Activated T-cell treated with anti-CD3 and anti-CD28 coated beads, Interleukin-2, amount 50 U/mL, for 4 hours (primary cell): ENCODE measurements around the gene ERGIC1. TPM values are rescaled to one million over a fixed set of nuclear protein-coding genes. Genes with fewer than 3 reads are reported as not detected.

ENCODE experiments used
- ATAC-seq, 2 donors: fragments of 200-7000 bp; cut with Tn5 transposase; one replicate each; pipeline ENCODE4 v1.10.0; 2021
- DNase-seq: peaks from one replicate; pipeline ENCODE4 v3.0.0-alpha.2; 2020
- H3K27me3 Mint-ChIP-seq: one replicate; pipeline ENCODE4 v1.8.0; 2021; ENCODE audit warnings: low read depth, mixed read lengths
- H3K36me3 Mint-ChIP-seq: one replicate; pipeline ENCODE4 v1.8.0; 2022; ENCODE audit warnings: mixed read lengths; ENCODE audit not compliant: insufficient read depth
- H3K4me1 Mint-ChIP-seq: one replicate; pipeline ENCODE4 v1.8.0; 2021; ENCODE audit warnings: low read depth, mixed read lengths
- H3K4me3 Mint-ChIP-seq: one replicate; pipeline ENCODE4 v1.8.0; 2021; ENCODE audit warnings: mild to moderate bottlenecking, moderate library complexity, mixed read lengths
- H3K9me3 Mint-ChIP-seq: one replicate; pipeline ENCODE4 v1.8.0; 2021; ENCODE audit warnings: mixed read lengths
- total RNA-seq, 3 donors: library from RNA; stranded (reverse); gene quantifications; one replicate each; pipeline ENCODE4 v1.2.1, GENCODE V29; 2021

Gene ERGIC1
- total RNA-seq, 3 donors from 2014 or later: 28.7 to 36.3 (median 32.1) TPM

DNA sequence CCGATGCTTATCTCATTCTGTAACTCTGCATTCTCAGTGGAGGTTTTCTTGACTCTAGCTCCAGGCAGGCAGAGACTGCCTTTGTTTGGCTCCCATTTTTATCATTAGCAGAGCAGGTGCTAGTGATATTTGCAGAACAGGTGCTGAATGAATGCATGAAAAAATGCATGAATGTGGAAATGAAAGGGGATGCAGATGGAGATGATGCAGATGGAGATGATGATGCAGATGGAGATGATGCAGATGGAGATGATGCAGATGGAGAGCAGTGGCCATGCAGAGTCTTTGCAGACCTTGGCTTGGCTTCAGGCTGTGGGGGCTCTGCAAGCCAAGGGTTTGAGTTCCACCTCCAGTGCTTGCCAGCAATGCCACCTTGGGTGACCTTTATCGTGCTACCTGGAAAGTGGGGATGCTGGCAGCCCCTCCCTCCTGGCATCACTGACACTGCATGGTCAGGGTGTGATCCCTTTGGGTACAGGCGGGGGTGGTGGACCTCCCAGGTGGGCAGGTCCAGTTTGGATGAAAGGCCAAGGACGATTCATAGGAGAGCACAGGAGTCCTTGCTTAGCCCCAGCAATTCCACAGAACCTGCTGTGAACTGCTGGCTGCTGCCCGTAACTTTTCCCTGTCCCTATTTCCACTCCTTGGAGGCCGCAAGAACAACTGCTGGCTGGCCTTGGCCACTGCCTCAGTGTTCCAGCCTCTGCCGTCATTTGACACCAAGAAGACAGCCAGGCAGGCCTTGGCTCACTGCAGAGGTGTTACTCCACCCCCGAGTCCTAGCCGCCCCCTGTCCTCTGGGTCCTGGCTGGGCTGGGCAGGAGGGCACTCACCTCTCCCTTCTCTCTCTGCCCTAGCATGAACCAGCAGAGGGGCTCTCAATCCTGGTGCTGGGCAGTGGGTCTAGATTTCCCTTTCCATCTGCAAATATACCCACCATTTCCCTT lies 33.0 kb downstream of the ERGIC1 start:
- no peaks in the 10 kb centered on the region for H3K9me3 Mint-ChIP-seq
- no peak for ATAC-seq
- H3K36me3 Mint-ChIP-seq: no peaks in the 10 kb centered on the region
- H3K4me3 Mint-ChIP-seq: no peak overlapping the region
- H3K27me3 Mint-ChIP-seq: no peaks in the 10 kb centered on the region
- peaks cover 14% of the 10 kb centered on the region for H3K4me1 Mint-ChIP-seq
- DNase-seq: no peak

GRCh38 chr5:172867761-172868435 lies 33.8 kb downstream of the ERGIC1 start:
- H3K9me3 Mint-ChIP-seq: no peaks in the 10 kb centered on the region
- H3K36me3 Mint-ChIP-seq: no peaks in the 10 kb centered on the region
- no peak for DNase-seq
- no peaks in the 10 kb centered on the region for H3K27me3 Mint-ChIP-seq
- H3K4me3 Mint-ChIP-seq: no peak overlapping the region
- no peak for ATAC-seq
- peaks cover 9% of the 10 kb centered on the region for H3K4me1 Mint-ChIP-seq

GRCh38 chr5:172868436-172868923 lies 34.4 kb downstream of the ERGIC1 start:
- ATAC-seq (no peak), DNase-seq (no peak)
- Mint-ChIP-seq H3K36me3 (no peaks in the 10 kb centered on the region), H3K9me3 (no peaks in the 10 kb centered on the region), H3K4me3 (no peak overlapping the region), H3K27me3 (no peaks in the 10 kb centered on the region), H3K4me1 (peaks cover 12% of the 10 kb centered on the region)

- Mint-ChIP-seq H3K4me1 (peaks cover 10% of the 10 kb centered on the region), H3K36me3 (no peaks in the 10 kb centered on the region), H3K9me3 (no peaks in the 10 kb centered on the region), H3K4me3 (no peak overlapping the region), H3K27me3 (no peaks in the 10 kb centered on the region)
- ATAC-seq: no peak
- no peak for DNase-seq
Observed at GRCh38 chr5:172868924-172869591, 35.0 kb downstream of the ERGIC1 start.

GRCh38 chr5:172869691-172870090 lies 35.6 kb downstream of the ERGIC1 start:
- peaks cover 10% of the 10 kb centered on the region for H3K4me1 Mint-ChIP-seq
- H3K9me3 Mint-ChIP-seq: no peaks in the 10 kb centered on the region
- H3K36me3 Mint-ChIP-seq: no peaks in the 10 kb centered on the region
- no peak for ATAC-seq
- H3K27me3 Mint-ChIP-seq: no peaks in the 10 kb centered on the region
- no peak for DNase-seq
- H3K4me3 Mint-ChIP-seq: no peak overlapping the region

DNA sequence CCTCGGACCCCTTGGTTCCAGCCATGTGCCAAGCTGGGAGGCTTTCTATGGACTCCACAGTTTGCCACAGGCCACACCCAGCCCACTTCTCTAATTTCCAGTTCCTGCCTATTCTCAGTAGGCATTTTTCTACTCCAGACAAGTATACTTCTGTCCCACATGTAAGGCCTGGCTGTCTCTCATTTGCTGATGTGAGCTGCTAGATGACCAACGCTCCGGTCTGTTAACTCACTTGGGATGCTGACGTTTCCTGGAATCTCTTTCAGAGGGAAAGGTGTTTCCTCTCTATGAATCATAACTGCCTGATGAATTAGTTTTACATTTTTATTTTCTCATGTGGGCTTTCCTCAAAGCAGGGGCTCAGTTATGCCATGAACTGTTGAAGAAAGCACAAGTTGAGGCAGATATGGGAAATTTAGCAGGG lies 36.3 kb downstream of the ERGIC1 start:
- ATAC-seq (no peak), DNase-seq (no peak)
- no peaks in the 10 kb centered on the region for H3K27me3 Mint-ChIP-seq
- H3K4me1 Mint-ChIP-seq: peaks cover 13% of the 10 kb centered on the region
- no peaks in the 10 kb centered on the region for H3K36me3 Mint-ChIP-seq
- no peaks in the 10 kb centered on the region for H3K9me3 Mint-ChIP-seq
- no peak overlapping the region for H3K4me3 Mint-ChIP-seq

- no peaks in the 10 kb centered on the region for H3K27me3 Mint-ChIP-seq
- H3K36me3 Mint-ChIP-seq: no peaks in the 10 kb centered on the region
- H3K9me3 Mint-ChIP-seq: no peaks in the 10 kb centered on the region
- ATAC-seq: no peak
- H3K4me1 Mint-ChIP-seq: peaks cover 15% of the 10 kb centered on the region
- no peak for DNase-seq
- H3K4me3 Mint-ChIP-seq: no peak overlapping the region
Observed at GRCh38 chr5:172870715-172871461, 36.8 kb downstream of the ERGIC1 start.

- H3K27me3 Mint-ChIP-seq: no peaks in the 10 kb centered on the region
- DNase-seq (no peak), ATAC-seq (no peak)
- H3K9me3 Mint-ChIP-seq: no peaks in the 10 kb centered on the region
- peaks cover 17% of the 10 kb centered on the region for H3K4me1 Mint-ChIP-seq
- no peaks in the 10 kb centered on the region for H3K36me3 Mint-ChIP-seq
- no peak overlapping the region for H3K4me3 Mint-ChIP-seq
Observed at GRCh38 chr5:172871536-172871935, 37.5 kb downstream of the ERGIC1 start.

DNA sequence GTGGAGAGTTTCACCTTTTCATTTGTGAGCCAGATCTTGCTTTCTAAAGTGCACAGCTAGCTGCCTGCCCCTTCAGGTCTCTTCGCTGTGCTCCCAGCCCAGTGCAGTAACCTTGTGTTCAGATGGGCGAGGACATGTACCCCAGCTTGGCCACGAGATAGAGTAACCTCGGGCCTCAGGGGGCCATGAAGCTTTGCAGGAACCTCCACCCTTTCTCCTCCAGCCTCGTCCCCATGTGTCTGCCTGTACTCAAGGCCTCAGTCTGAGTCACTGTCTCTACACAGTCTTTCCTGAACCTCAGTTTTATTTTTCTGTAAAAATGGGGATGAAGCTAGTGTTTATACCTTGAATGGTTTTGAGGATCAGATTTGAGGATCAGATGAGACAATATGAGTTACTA lies 37.9 kb downstream of the ERGIC1 start:
- peaks cover 19% of the 10 kb centered on the region for H3K4me1 Mint-ChIP-seq

GRCh38 chr5:172872997-172873491 lies 39.0 kb downstream of the ERGIC1 start:
- DNase-seq: no peak
- ATAC-seq: no peak
- no peaks in the 10 kb centered on the region for H3K36me3 Mint-ChIP-seq
- H3K4me3 Mint-ChIP-seq: no peak overlapping the region
- peaks cover 18% of the 10 kb centered on the region for H3K4me1 Mint-ChIP-seq
- H3K27me3 Mint-ChIP-seq: no peaks in the 10 kb centered on the region
- no peaks in the 10 kb centered on the region for H3K9me3 Mint-ChIP-seq

More for the DNA sequence above, 37.9 kb downstream of the ERGIC1 start:
- H3K4me3 Mint-ChIP-seq: no peak overlapping the region
- H3K27me3 Mint-ChIP-seq: no peaks in the 10 kb centered on the region
- ATAC-seq (no peak), DNase-seq (no peak)
- H3K9me3 Mint-ChIP-seq: no peaks in the 10 kb centered on the region
- no peaks in the 10 kb centered on the region for H3K36me3 Mint-ChIP-seq

DNA sequence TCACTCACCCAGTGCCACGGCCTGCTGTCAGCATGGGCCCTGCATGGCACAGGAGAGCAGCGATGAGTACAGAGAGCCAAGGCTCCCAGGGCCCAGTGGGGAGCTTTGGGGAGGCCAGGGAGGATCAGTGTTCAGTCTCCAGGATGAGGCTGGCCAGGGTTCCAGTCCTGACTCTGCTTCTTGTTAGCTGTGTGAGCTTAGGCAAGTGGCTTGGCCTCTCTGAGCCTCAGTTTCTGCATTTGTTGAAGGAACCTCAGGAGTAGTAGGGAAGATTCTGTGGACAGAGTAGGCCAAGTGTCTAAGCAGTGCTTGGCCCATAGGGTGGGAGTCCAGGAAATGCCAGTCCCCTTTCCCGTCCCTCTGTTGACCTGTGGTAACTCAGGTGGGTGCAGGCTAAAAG lies 39.5 kb downstream of the ERGIC1 start:
- no peaks in the 10 kb centered on the region for H3K9me3 Mint-ChIP-seq
- no peak overlapping the region for H3K4me3 Mint-ChIP-seq
- H3K36me3 Mint-ChIP-seq: no peaks in the 10 kb centered on the region
- ATAC-seq (no peak), DNase-seq (no peak)
- no peaks in the 10 kb centered on the region for H3K27me3 Mint-ChIP-seq
- H3K4me1 Mint-ChIP-seq: peaks cover 14% of the 10 kb centered on the region

GRCh38 chr5:172874647-172875504 lies 40.8 kb downstream of the ERGIC1 start:
- H3K4me1 Mint-ChIP-seq: peaks cover 17% of the 10 kb centered on the region
- H3K4me3 Mint-ChIP-seq: no peak overlapping the region
- no peaks in the 10 kb centered on the region for H3K27me3 Mint-ChIP-seq
- DNase-seq (no peak), ATAC-seq (no peak)
- H3K9me3 Mint-ChIP-seq: no peaks in the 10 kb centered on the region
- no peaks in the 10 kb centered on the region for H3K36me3 Mint-ChIP-seq
